GM12801 (cell line): ENCODE measurements around the gene HAPSTR1.

Experiments used
- TF ChIP-seq, protein P1 (sequence below): IDR thresholded peaks from one replicate; pipeline ENCODE4 v1.5.1; 2011; ENCODE audit warnings: control low read depth; ENCODE audit not compliant: insufficient read length; ENCODE audit errors: extremely low read depth

Gene HAPSTR1

GRCh38 chr16:9102379-9102778 is 10.9 kb downstream of the HAPSTR1 start:
- TF ChIP-seq, protein P1, sequence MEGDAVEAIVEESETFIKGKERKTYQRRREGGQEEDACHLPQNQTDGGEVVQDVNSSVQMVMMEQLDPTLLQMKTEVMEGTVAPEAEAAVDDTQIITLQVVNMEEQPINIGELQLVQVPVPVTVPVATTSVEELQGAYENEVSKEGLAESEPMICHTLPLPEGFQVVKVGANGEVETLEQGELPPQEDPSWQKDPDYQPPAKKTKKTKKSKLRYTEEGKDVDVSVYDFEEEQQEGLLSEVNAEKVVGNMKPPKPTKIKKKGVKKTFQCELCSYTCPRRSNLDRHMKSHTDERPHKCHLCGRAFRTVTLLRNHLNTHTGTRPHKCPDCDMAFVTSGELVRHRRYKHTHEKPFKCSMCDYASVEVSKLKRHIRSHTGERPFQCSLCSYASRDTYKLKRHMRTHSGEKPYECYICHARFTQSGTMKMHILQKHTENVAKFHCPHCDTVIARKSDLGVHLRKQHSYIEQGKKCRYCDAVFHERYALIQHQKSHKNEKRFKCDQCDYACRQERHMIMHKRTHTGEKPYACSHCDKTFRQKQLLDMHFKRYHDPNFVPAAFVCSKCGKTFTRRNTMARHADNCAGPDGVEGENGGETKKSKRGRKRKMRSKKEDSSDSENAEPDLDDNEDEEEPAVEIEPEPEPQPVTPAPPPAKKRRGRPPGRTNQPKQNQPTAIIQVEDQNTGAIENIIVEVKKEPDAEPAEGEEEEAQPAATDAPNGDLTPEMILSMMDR = no peak

DNA sequence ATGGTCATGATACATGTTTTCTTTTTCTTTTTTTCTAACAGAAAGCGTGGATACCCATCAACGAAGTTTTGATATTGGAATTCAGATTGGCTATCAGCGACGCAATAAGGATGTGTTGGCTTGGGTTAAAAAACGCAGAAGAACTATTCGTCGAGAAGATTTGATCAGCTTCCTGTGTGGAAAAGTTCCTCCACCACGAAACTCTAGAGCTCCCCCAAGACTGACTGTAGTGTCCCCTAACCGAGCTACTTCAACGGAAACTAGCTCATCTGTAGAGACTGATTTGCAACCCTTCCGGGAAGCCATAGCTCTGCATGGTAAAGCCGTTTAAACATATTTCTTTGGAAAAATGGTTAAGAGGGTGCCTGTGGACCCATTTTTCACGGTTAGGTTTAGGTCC is 11.5 kb downstream of the HAPSTR1 start:
- TF ChIP-seq, protein P1 = no peak

- TF ChIP-seq, protein P1 = no peak
Measured at GRCh38 chr16:9103546-9103945, 12.1 kb downstream of the HAPSTR1 start.

- TF ChIP-seq, protein P1 = no peak
Measured at GRCh38 chr16:9105189-9105588, 13.7 kb downstream of the HAPSTR1 start.

GRCh38 chr16:9107025-9107970 is 15.9 kb downstream of the HAPSTR1 start:
- TF ChIP-seq, protein P1 = no peak

- TF ChIP-seq, protein P1 = no peak
Measured at GRCh38 chr16:9109255-9109654, 17.8 kb downstream of the HAPSTR1 start.

- TF ChIP-seq, protein P1 = no peak
Measured at GRCh38 chr16:9112166-9112843, 20.9 kb downstream of the HAPSTR1 start.
